ENCODE results near the gene RPL13A. TPM values are rescaled to one million over a fixed set of nuclear protein-coding genes. Genes with fewer than 3 reads are reported as not detected.

RPL13A gene
- total and polyA plus RNA-seq, 2 donors (not counting 3 experiments of a cell fraction or from before 2014, with no cell fraction given), result 2,291 to 4,148 TPM

- H4K20me1 ChIP-seq (replicated peaks; ENCODE audit: control insufficient read depth, extremely low read depth, insufficient read depth, low read length), result no peaks in the 10 kb centered on the region
- TF ChIP-seq EZH2 (IDR thresholded peaks at IDR 0.05; ENCODE audit: borderline replicate concordance, low read depth, low read length, severe bottlenecking) (no peak), POLR2A (IDR thresholded peaks at IDR 0.05; ENCODE audit: low read depth, low read length) (no peak), FOS (IDR thresholded peaks at IDR 0.05; ENCODE audit: borderline replicate concordance, insufficient read depth, low read length) (no peak), MYC (IDR thresholded peaks at IDR 0.05; ENCODE audit: low read depth, low read length) (no peak), CTCF (IDR thresholded peaks at IDR 0.05; ENCODE audit: extremely low read depth in 1 of 2, insufficient read depth in 1 of 2, low read depth in 1 of 2, low read length in 2 of 2) (no peak), POLR2AphosphoS5 (IDR thresholded peaks at IDR 0.05; ENCODE audit: insufficient read depth, low read depth, low read length) (no peak), MAX (IDR thresholded peaks at IDR 0.05; ENCODE audit: insufficient read depth, insufficient read length) (no peak), GATA2 (IDR thresholded peaks at IDR 0.05; ENCODE audit: insufficient read depth, insufficient read length, low read depth, low read length) (no peak), JUN (IDR thresholded peaks at IDR 0.05; ENCODE audit: borderline replicate concordance, insufficient read depth, insufficient read length, low read depth) (no peak)
- ChIA-PET CTCF (interaction anchor here (1.6 to 2.3 kb wide), 2 partner anchors 14 to 33 kb away, joined by 4 to 22 read pairs; partner anchors contain the start of gene RCN3), POLR2A (no interaction called here)
- intact Hi-C loops (cut with micrococcal nuclease) (no loop called here), dilution Hi-C loops (cut with MboI; ENCODE audit: extremely low pct_ligation_motif_present, low sequenced_read_pairs) (no loop called here)
- H3K4me2 ChIP-seq (ENCODE audit: insufficient read depth, low read length), result no peak overlapping the region
- no peak overlapping the region for H3K27ac ChIP-seq (ENCODE audit: insufficient read depth, low read depth, low read length)
- no peaks in the 10 kb centered on the region for H3K9me1 ChIP-seq (replicated peaks; ENCODE audit: control insufficient read depth, extremely low read depth, insufficient read depth, low read length)
- no peaks in the 10 kb centered on the region for H3K27me3 ChIP-seq (ENCODE audit: control insufficient read depth in 2 of 2, insufficient read depth in 2 of 2, low read length in 2 of 2)
- no peak overlapping the region for H3K9ac ChIP-seq (replicated peaks; ENCODE audit: extremely low read depth, insufficient read depth, low read length)
- no peaks in the 10 kb centered on the region for H3K79me2 ChIP-seq (ENCODE audit: control insufficient read depth, insufficient read depth, low read length)
- BruUV-seq (replicated peaks), result no TSS peak
- H3K36me3 ChIP-seq (ENCODE audit: control insufficient read depth in 2 of 2, extremely low read depth in 1 of 2, insufficient read depth in 2 of 2, low read length in 2 of 2), result peaks cover 0 to 1% of the 10 kb centered on the region in 2 experiments
- DNase-seq (ENCODE audit: low read depth, low spot score) (no peak), FAIRE-seq (no peak)
- no peaks in the 10 kb centered on the region for H3K9me3 ChIP-seq (replicated peaks; ENCODE audit: control insufficient read depth, insufficient read depth, low read length)
- no peak overlapping the region for H2AFZ ChIP-seq (ENCODE audit: low read depth, low read length)
- H3K4me3 ChIP-seq (replicated peaks in 1 of 3; ENCODE audit: insufficient read depth in 1 of 3, low read depth in 1 of 3, low read length in 3 of 3), result no peak overlapping the region
- peaks cover 15% of the 10 kb centered on the region for H3K4me1 ChIP-seq (ENCODE audit: control insufficient read depth, extremely low read depth, insufficient read depth, low read length)
Observed at GRCh38 chr19:49514151-49514550, 26.7 kb downstream of the RPL13A start.
